DMS53 treated with DMSO at 0.1 percent for 48 hours (cell line): ENCODE measurements around the gene SLC6A1.
"Not testable (repeated sequence)": the region's sequence is repeated elsewhere in the genome, so short reads cannot be mapped to it uniquely, and the experiment has no call there.

ENCODE experiments used
- DNase-seq: peaks from one replicate; lab custom pipeline; 2025; ENCODE audit not compliant: unreplicated experiment; lab: John Stamatoyannopoulos, UW

Gene SLC6A1

GRCh38 chr3:11057655-11058054 is 65.1 kb downstream of the SLC6A1 start:
- no peak for DNase-seq

- no peak for DNase-seq
Measured at GRCh38 chr3:11059090-11059798, 66.7 kb downstream of the SLC6A1 start.

DNA sequence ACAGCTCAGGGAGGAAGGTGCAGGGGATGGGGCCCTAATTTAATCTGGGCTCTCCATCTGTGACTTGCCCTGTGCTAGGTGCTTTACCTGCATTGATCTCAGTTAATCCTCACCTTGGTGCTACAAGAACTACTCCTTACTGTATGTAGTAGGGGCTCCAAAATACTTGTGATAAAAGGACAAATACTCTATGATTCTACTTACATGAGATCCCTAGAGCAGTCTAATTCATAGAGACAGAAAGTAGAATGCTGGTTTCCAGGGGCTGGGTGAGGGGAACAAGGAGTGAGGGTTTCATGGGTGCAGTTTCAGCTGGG is 67.2 kb downstream of the SLC6A1 start:
- DNase-seq: no peak

- DNase-seq: no peak
Measured at GRCh38 chr3:11060500-11061251, 68.1 kb downstream of the SLC6A1 start.

DNA sequence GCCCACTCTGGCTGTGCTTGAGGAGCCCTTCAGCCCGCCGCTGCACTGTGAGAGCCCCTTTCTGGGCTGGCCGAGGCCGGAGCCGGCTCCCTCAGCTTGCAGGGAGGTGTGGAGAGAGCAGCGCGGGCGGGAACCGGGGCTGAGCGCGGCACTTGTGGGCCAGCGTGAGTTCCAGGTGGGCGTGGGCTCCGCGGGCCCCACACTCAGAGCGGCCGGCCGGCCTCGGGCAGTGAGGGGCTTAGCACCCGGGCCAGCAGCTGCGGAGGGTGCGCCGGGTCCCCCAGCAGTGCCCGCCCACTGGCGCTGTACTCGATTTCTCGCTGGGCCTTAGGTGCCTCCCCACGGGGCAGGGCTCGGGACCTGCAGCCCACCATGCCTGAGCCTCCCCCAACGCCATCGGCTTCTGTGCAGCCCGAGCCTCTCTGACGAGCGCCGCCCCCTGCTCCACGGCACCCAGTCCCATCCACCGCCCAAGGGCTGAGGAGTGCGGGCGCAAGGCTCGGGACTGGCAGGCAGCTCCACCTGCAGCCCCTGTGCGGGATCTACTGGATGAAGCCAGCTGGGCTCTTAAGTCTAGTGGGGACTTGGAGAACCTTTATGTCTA is 68.8 kb downstream of the SLC6A1 start:
- DNase-seq: not testable (repeated sequence)

DNA sequence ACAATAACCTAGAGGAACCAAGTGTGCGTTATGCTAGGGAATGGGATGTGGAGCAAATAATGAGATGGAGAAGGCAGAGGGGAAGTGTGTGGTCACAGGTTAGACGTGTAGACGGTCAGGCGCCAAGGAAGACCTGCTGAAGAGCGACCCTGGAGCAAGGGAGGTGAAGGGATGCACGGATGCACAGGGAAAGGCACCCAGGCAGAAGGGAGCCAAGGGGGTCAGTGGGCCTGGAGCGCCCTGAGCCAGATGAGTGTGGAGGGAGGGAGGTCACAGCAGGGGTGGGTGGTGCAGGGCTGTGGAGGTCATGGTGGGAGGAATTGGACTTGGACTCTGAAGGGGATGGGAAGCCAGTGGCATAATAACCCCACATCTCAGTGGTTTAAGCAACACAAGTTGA is 70.2 kb downstream of the SLC6A1 start:
- DNase-seq: no peak

DNA sequence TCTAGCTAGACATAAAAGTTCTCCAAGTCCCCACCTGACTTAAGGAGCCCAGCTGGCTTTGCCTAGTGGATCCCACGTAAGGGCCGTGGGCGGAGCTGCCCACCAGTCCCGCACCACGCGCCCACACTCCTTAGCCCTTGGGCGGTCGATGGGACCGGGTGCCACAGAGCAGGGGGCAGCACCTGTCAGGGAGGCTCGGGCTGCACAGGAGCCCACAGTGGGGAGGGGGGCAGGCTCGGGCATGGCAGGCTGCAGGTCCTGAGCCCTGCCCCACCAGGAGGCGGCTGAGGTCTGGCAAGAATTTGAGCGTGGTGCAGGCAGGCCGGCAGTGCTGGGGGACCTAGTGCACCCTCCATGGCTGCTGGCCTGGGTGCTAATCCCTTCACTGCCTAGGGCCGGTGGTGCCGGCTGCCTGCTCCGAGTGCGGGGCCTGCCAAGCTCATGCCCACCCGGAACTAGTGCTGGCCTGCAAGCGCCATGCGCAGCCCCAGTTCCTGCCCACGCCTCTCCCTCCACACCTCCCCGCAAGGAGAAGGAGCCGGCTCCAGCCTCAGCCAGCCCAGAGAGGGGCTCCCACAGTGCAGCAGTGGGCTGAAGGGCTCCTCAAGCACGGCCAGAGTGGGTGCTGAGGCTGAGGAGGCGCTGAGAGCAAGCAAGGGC is 78.7 kb downstream of the SLC6A1 start:
- DNase-seq: no peak

GRCh38 chr3:11072631-11073030 is 80.1 kb downstream of the SLC6A1 start:
- no peak for DNase-seq

DNA sequence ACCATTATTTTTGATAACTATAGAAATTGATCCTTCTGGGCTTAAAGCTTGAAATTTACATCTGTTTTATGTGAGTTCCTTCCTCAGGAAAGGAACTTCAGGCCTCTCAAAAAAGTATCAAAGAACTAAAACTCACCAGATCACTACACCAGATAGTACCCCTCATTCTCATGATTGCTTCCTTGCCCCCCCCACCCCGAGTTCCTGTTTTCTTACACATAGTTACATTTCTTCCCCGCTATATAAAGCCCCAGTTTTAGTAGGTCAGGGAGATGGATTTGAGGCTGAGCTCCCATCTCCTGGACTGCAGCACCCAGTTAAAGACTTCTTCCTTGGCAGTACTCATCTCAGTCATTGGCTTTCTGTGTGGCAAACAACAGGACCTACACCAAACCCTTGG is 81.5 kb downstream of the SLC6A1 start:
- no peak for DNase-seq

DNA sequence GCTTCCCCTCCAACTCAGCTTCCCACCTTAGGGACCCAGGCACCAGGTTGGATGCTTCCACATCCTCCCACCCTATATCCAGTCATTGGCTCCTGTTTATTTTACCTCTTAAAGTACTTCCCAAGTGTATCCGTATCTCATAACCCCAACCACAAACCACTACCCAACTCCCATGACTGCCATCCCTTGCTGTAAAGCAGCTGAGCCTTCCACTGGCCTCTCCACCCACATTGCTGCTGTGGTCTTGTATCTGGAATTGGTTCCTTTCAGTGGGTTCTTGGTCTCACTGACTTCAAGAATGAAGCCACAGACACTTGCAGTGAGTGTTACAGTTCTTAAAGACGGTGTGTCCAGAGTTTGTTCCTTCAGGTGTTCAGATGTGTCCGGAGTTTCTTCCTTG is 81.9 kb downstream of the SLC6A1 start:
- no peak for DNase-seq

DNA sequence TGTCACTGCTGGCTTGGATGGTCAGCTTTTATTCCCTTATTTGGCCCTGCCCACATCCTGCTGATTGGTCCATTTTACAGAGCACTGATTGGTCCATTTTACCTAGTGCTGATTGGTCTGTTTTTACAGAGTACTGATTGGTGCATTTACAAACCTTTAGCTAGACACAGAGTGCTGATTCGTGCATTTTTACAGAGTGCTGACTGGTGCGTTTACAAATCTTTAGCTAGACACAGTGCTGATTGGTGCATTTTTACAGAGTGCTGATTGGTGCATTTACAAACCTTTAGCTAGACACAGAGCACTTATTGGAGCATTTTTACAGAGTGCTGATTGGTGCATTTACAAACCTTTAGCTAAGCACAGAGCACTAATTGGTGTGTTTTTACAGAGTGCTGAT is 82.6 kb downstream of the SLC6A1 start:
- DNase-seq: not testable (repeated sequence)

- no peak for DNase-seq
Measured at GRCh38 chr3:11076711-11077110, 84.2 kb downstream of the SLC6A1 start.

DNA sequence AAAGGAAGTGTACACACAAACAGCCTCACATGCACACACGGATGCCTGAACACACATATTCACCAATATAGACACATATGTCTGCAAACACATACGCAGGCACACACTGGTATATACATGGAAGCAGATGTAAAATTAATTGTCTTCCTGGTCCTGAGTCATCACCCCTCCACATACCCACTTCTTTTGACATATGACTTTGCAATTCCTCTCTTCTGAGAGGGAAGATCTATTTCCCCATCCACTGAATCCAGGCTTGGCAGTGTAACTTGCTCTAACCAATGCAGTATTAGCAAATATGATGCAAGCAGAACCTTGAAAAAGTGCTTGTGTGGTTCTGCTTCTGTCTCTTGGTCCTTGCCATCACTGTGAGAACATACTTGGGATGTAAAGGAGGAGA is 84.9 kb downstream of the SLC6A1 start:
- DNase-seq: no peak

GRCh38 chr3:11078826-11079515 is 86.4 kb downstream of the SLC6A1 start:
- no peak for DNase-seq

DNA sequence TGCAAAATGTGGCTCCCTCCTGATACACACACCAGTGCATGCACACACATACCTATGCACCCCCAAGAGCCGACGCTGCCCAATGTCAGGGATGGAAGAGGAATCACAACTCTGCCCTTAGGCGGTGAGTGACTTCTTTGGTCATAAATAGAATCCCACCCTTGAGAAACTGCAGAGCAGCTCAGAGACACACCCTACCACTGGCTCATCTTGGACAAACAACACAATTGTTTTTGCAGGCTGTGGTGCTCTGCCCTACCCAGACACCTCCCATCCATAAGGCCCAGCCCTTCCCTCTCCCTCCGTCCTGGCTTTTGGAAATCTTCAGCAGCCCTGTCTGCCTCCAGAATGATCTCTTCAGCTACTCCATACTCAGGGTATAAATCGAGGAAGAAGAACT is 87.9 kb downstream of the SLC6A1 start:
- no peak for DNase-seq

DNA sequence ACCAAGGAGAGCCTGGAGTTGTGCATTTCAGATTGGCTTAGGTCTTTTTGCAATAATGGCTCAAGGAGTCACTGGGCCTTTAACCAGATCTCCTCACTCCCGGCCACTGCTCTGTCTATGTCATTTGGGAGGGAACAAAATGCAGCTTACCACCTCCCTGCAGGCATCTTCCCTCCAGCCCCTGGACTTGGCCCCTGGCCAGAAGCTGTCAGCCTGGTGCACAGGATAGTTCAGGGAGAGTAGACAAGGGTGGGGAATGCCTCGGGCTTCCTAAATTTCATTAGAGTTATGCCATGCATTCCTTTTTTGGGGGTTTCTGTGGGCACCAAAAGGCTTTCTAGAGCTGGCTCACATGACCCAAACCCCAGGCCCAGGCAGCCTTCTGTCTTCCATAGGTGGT is 91.5 kb downstream of the SLC6A1 start:
- DNase-seq: no peak

GRCh38 chr3:11084677-11085076 is 92.1 kb downstream of the SLC6A1 start:
- DNase-seq: no peak

GRCh38 chr3:11085093-11085840 is 92.7 kb downstream of the SLC6A1 start:
- no peak for DNase-seq

- DNase-seq: no peak
Measured at GRCh38 chr3:11086856-11087255, 94.3 kb downstream of the SLC6A1 start.

GRCh38 chr3:11088066-11088465 is 95.5 kb downstream of the SLC6A1 start:
- no peak for DNase-seq

GRCh38 chr3:11088831-11089230 is 96.3 kb downstream of the SLC6A1 start:
- DNase-seq: no peak
